WTC11 (cell line): Measurements from ENCODE around the gene G0S2. TPM values are rescaled to one million over a fixed set of nuclear protein-coding genes. Genes with fewer than 3 reads are reported as not detected.

Experiments used
- ATAC-seq: fragments of 200-7000 bp; cut with Tn5 transposase; 2 replicates; pipeline ENCODE4 v1.10.0; 2021; ENCODE audit warnings: mild to moderate bottlenecking, moderate library complexity
- CTCF ChIA-PET: fragments of 300-600 bp; sonication (Branson Sonifier 250); formaldehyde crosslinking; loops from one replicate; lab custom pipeline; 2021; ENCODE audit warnings: antibody characterized with exemption; lab: Charles Lee
- POLR2A ChIA-PET: fragments of 350-600 bp; sonication (Branson Sonifier 250); formaldehyde crosslinking; loops from one replicate; lab custom pipeline; 2021; ENCODE audit warnings: antibody characterized with exemption; lab: Charles Lee
- DNase-seq: peaks from one replicate; pipeline ENCODE4 v3.0.0; 2021; ENCODE audit warnings: low spot score
- H3K27ac Mint-ChIP-seq: 2 replicates; pipeline ENCODE4 v1.8.0; 2021; ENCODE audit warnings: mixed read lengths
- H3K27me3 Mint-ChIP-seq: 2 replicates; pipeline ENCODE4 v1.8.0; 2021; ENCODE audit warnings: low read depth, mild to moderate bottlenecking, moderate library complexity, mixed read lengths
- H3K36me3 Mint-ChIP-seq: 2 replicates; pipeline ENCODE4 v1.8.0; 2021; ENCODE audit warnings: mixed read lengths
- H3K4me1 Mint-ChIP-seq: 2 replicates; pipeline ENCODE4 v1.8.0; 2022; ENCODE audit warnings: mixed read lengths
- H3K4me3 Mint-ChIP-seq: 2 replicates; pipeline ENCODE4 v1.8.0; 2021; ENCODE audit warnings: mild to moderate bottlenecking, moderate library complexity, mixed read lengths
- H3K9me3 Mint-ChIP-seq: 2 replicates; pipeline ENCODE4 v1.8.0; 2021; ENCODE audit warnings: mixed read lengths
- AR ChIP-seq: fragments of 250-450 bp; sonication (Bioruptor Pico); IDR thresholded peaks from 2 replicates; pipeline ENCODE4 v1.9.0; 2021; ENCODE audit warnings: mild to moderate bottlenecking
- ARID4B ChIP-seq: sonication (generic); formaldehyde crosslinking; IDR thresholded peaks from 2 replicates; pipeline ENCODE4 v1.8.0; 2023; ENCODE audit warnings: missing genetic modification reagents, mild to moderate bottlenecking, borderline replicate concordance
- E2F1 ChIP-seq: sonication (generic); formaldehyde crosslinking; IDR thresholded peaks from 2 replicates; pipeline ENCODE4 v1.8.0; 2022; ENCODE audit warnings: mild to moderate bottlenecking, missing genetic modification reagents
- MLX ChIP-seq: sonication (generic); formaldehyde crosslinking; IDR thresholded peaks from 2 replicates; pipeline ENCODE4 v1.8.1; 2023; ENCODE audit warnings: mild to moderate bottlenecking, missing genetic modification reagents, moderate library complexity
- NFATC4 ChIP-seq: fragments of 250-450 bp; sonication (Bioruptor Pico); IDR thresholded peaks from 2 replicates; pipeline ENCODE4 v1.9.0; 2021; ENCODE audit warnings: mild to moderate bottlenecking
- NR3C1 ChIP-seq: sonication (generic); formaldehyde crosslinking; conservative IDR thresholded peaks from 2 replicates; pipeline ENCODE4 v1.8.1; 2023; ENCODE audit warnings: low read depth, mild to moderate bottlenecking, missing genetic modification reagents
- PRRX2 ChIP-seq: fragments of 250-450 bp; sonication (Bioruptor Pico); IDR thresholded peaks from 2 replicates; pipeline ENCODE4 v1.8.0; 2021; ENCODE audit warnings: mild to moderate bottlenecking
- ZNF138 ChIP-seq: sonication (generic); formaldehyde crosslinking; conservative IDR thresholded peaks from 2 replicates; pipeline ENCODE4 v1.8.1; 2022; ENCODE audit warnings: mild to moderate bottlenecking, moderate library complexity, missing genetic modification reagents
- ZNF281 ChIP-seq: sonication (generic); formaldehyde crosslinking; IDR thresholded peaks from 2 replicates; pipeline ENCODE4 v1.8.0; 2023; ENCODE audit warnings: mild to moderate bottlenecking, missing genetic modification reagents
- total RNA-seq: library from RNA; stranded (reverse); gene quantifications from 3 replicates; pipeline ENCODE4 v1.2.3, GENCODE V29; 2021
- TF ChIP-seq, protein P1 (sequence below): fragments of 200-600 bp; IDR thresholded peaks from 2 replicates; pipeline ENCODE4 v1.8.0; 2022; ENCODE audit warnings: antibody characterized with exemption

Gene G0S2
- total RNA-seq, 1 experiment from 2014 or later, result 0.81 TPM

DNA sequence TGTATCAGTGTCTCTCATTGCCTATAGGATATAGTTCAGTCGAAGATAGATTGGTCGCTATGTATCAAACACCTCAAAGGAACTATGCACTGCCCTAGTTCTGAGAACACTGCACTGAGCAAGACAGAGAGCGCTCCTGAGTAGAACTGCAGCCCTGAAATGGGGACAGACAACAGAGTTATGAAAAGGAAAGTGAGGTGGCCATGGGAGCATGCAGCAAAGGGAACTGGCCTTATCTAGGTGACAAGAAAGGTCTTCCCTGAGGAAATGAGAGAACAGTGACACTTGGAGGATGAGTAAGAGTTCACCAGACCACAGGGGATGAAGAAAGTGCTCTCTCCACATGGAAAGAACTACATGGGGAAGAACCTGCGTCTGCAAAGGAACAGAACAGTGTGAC, 7.5 kb upstream of the G0S2 start (continued):
- TF ChIP-seq ARID4B (CRISPR knock-in tag), result no peak
- TF ChIP-seq NR3C1 (CRISPR knock-in tag), result no peak

DNA sequence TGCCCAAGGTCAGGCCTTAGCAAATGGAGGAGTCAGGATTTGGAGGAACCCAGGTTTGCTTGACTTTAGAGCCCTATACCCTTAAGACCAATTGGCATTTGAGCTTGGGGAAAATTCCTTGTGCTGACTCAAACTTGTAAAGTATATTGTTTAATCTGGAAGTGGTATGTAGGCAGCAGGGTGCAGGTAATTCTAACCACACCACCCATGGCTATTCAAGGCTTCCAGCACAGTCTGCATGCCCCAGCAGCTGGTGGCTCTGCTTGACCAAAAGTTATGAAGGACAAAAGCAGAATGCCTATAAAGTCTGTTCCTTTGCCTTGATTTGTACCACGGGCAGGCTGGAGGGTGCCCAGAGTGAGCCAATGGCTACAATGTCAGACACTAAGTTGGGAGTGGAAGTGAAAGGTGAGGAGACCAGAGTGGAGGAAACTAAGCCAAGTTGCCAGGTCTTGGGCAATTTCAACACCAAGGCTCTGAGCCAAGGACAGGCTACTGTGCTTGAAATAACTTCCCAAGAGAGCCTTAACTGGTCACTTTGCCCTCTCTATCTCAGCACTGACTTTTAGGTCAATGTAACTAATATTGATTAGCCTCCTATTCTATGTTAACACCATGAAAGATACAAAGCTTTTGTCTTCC, 4.7 kb upstream of the G0S2 start:
- Mint-ChIP-seq H3K27ac (no peak overlapping the region), H3K9me3 (peaks cover 4% of the 10 kb centered on the region), H3K36me3 (no peaks in the 10 kb centered on the region), H3K4me3 (no peak overlapping the region), H3K27me3 (peaks cover 32% of the 10 kb centered on the region), H3K4me1 (peaks cover 13% of the 10 kb centered on the region)
- ATAC-seq (no peak), DNase-seq (no peak)
- no peak for TF ChIP-seq AR (CRISPR knock-in tag)
- no peak for TF ChIP-seq PRRX2 (CRISPR knock-in tag)
- no peak for TF ChIP-seq MLX
- no peak for TF ChIP-seq E2F1 (CRISPR knock-in tag)
- TF ChIP-seq ZNF138 (CRISPR knock-in tag), result no peak
- TF ChIP-seq, protein P1, sequence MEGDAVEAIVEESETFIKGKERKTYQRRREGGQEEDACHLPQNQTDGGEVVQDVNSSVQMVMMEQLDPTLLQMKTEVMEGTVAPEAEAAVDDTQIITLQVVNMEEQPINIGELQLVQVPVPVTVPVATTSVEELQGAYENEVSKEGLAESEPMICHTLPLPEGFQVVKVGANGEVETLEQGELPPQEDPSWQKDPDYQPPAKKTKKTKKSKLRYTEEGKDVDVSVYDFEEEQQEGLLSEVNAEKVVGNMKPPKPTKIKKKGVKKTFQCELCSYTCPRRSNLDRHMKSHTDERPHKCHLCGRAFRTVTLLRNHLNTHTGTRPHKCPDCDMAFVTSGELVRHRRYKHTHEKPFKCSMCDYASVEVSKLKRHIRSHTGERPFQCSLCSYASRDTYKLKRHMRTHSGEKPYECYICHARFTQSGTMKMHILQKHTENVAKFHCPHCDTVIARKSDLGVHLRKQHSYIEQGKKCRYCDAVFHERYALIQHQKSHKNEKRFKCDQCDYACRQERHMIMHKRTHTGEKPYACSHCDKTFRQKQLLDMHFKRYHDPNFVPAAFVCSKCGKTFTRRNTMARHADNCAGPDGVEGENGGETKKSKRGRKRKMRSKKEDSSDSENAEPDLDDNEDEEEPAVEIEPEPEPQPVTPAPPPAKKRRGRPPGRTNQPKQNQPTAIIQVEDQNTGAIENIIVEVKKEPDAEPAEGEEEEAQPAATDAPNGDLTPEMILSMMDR, result no peak
- no peak for TF ChIP-seq ZNF281 (CRISPR knock-in tag)
- no peak for TF ChIP-seq NFATC4 (CRISPR knock-in tag)
- ChIA-PET CTCF (interaction anchor here (1.0 kb wide), 1 partner anchor 85 kb away, joined by 3 read pairs; no protein-coding TSS in a partner anchor), POLR2A (no interaction called here)
